ENCODE data around the gene CAMTA1.

The CAMTA1 gene

GRCh38 chr1:6858596-6858995 is 73.3 kb downstream of the CAMTA1 start:
- no peak for DNase-seq

- DNase-seq, result peak; percentile 79
Measured at GRCh38 chr1:6859415-6860343, 74.4 kb downstream of the CAMTA1 start.

- DNase-seq, result no peak
Measured at GRCh38 chr1:6860401-6860800, 75.1 kb downstream of the CAMTA1 start.

- no peak for DNase-seq
Measured at GRCh38 chr1:6861075-6861724, 75.9 kb downstream of the CAMTA1 start.

GRCh38 chr1:6862906-6863305 is 77.7 kb downstream of the CAMTA1 start:
- DNase-seq, result no peak

GRCh38 chr1:6864166-6864565 is 78.9 kb downstream of the CAMTA1 start:
- no peak for DNase-seq

- DNase-seq, result no peak
Measured at GRCh38 chr1:6866825-6867224, 81.6 kb downstream of the CAMTA1 start.

- DNase-seq, result no peak
Measured at GRCh38 chr1:6867321-6867720, 82.1 kb downstream of the CAMTA1 start.

- DNase-seq, result no peak
Measured at GRCh38 chr1:6867729-6868659, 82.7 kb downstream of the CAMTA1 start.

- no peak for DNase-seq
Measured at GRCh38 chr1:6868660-6869380, 83.6 kb downstream of the CAMTA1 start.

- no peak for DNase-seq
Measured at GRCh38 chr1:6869545-6869944, 84.3 kb downstream of the CAMTA1 start.

- DNase-seq, result no peak
Measured at GRCh38 chr1:6870086-6870485, 84.8 kb downstream of the CAMTA1 start.

- DNase-seq, result no peak
Measured at GRCh38 chr1:6870571-6870970, 85.3 kb downstream of the CAMTA1 start.

- no peak for DNase-seq
Measured at GRCh38 chr1:6871300-6871972, 86.2 kb downstream of the CAMTA1 start.

GRCh38 chr1:6872573-6873261 is 87.5 kb downstream of the CAMTA1 start:
- no peak for DNase-seq

GRCh38 chr1:6873298-6874015 is 88.2 kb downstream of the CAMTA1 start:
- no peak for DNase-seq

- no peak for DNase-seq
Measured at GRCh38 chr1:6874298-6874697, 89.0 kb downstream of the CAMTA1 start.

GRCh38 chr1:6880951-6881690 is 95.9 kb downstream of the CAMTA1 start:
- no peak for DNase-seq

- no peak for DNase-seq
Measured at GRCh38 chr1:6882414-6882813, 97.2 kb downstream of the CAMTA1 start.

- DNase-seq, result no peak
Measured at GRCh38 chr1:6884652-6885153, 99.4 kb downstream of the CAMTA1 start.

All from NCI-H510A (cell line).